B cell (primary cell): ENCODE results near the gene SCAMP3. TPM values are rescaled to one million over a fixed set of nuclear protein-coding genes. Genes with fewer than 3 reads are reported as not detected.

Experiments used
- ATAC-seq: fragments of 200-7000 bp; cut with Tn5 transposase; one replicate; pipeline ENCODE4 v1.10.0; 2021; ENCODE audit warnings: low read depth, mild to moderate bottlenecking, moderate number of reproducible peaks, moderate library complexity
- CTCF ChIA-PET: fragments of 350-600 bp; sonication (Branson Sonifier 250); formaldehyde crosslinking; loops from one replicate; lab custom pipeline; 2021; ENCODE audit warnings: antibody characterized with exemption, inconsistent platforms; lab: Charles Lee
- POLR2A ChIA-PET: fragments of 350-600 bp; sonication (Branson Sonifier 250); formaldehyde crosslinking; loops from one replicate; lab custom pipeline; 2021; ENCODE audit warnings: antibody characterized with exemption; lab: Charles Lee
- DNase-seq: peaks from one replicate; pipeline ENCODE4 v3.0.0; 2013
- H2AFZ ChIP-seq: 2 replicates; pipeline ENCODE4 v1.6.1; 2012; ENCODE audit warnings: mild to moderate bottlenecking, low read depth, low read length; ENCODE audit not compliant: insufficient read depth, poor library complexity, severe bottlenecking
- H3K27ac ChIP-seq, 2 donors: 1 replicate in 1 of 2; 2 replicates in 1 of 2; pipeline ENCODE4 v1.5.1; 2012 to 2013; ENCODE audit warnings: low read length in 2 of 2, mild to moderate bottlenecking in 2 of 2, moderate library complexity in 1 of 2
- H3K27me3 ChIP-seq, 4 experiments: fragments of 200-600 bp in 1 of 4; sonication (generic) in 1 of 4; replicated peaks in 1 of 4; 1 replicate in 2 of 4; 2 replicates in 2 of 4; pipeline versions ENCODE4 v1.6.1 to v1.7.0; 2013 to 2016; ENCODE audit warnings: low read length in 3 of 4, mild to moderate bottlenecking in 2 of 4, mixed read lengths in 1 of 4, moderate library complexity in 1 of 4; ENCODE audit not compliant: insufficient read depth in 4 of 4, control insufficient read depth in 3 of 4; ENCODE audit errors: control extremely low read depth in 1 of 4
- H3K36me3 ChIP-seq, 2 experiments: replicated peaks in 1 of 2; 1 replicate in 1 of 2; 2 replicates in 1 of 2; pipeline versions ENCODE4 v1.6.1 to v1.7.1; 2013; ENCODE audit warnings: low read length in 1 of 2; ENCODE audit not compliant: insufficient read depth in 2 of 2, control insufficient read depth in 1 of 2; ENCODE audit errors: control extremely low read depth in 1 of 2, extremely low read depth in 1 of 2
- H3K4me1 ChIP-seq, 2 donors: fragments of 200-600 bp in 1 of 2; sonication (generic) in 1 of 2; 1 replicate in 1 of 2; 2 replicates in 1 of 2; pipeline versions ENCODE4 v1.5.1 to v1.6.1; 2013 to 2017; ENCODE audit warnings: low read length in 2 of 2; ENCODE audit not compliant: control insufficient read depth in 2 of 2, insufficient read depth in 2 of 2
- H3K4me2 ChIP-seq: replicated peaks from 2 replicates; pipeline ENCODE3; 2012; ENCODE audit warnings: mild to moderate bottlenecking, low read depth, low read length; ENCODE audit not compliant: poor library complexity, severe bottlenecking
- H3K4me3 ChIP-seq, 5 experiments: fragments of 200-600 bp in 1 of 5; sonication (generic) in 1 of 5; 1 replicate in 3 of 5; 2 replicates in 2 of 5; pipeline versions ENCODE4 v1.5.1 to v1.7.0; 2011 to 2016; ENCODE audit warnings: low read length in 4 of 5, mild to moderate bottlenecking in 4 of 5, low read depth in 2 of 5, control low read depth in 1 of 5, moderate library complexity in 1 of 5; ENCODE audit not compliant: insufficient read depth in 1 of 5; ENCODE audit errors: control extremely low read depth in 1 of 5, extremely low read depth in 1 of 5
- H3K79me2 ChIP-seq: fragments of 200-600 bp; sonication (generic); one replicate; pipeline ENCODE4 v1.6.0; 2016; ENCODE audit warnings: low read length; ENCODE audit not compliant: control insufficient read depth, insufficient read depth
- H3K9ac ChIP-seq: fragments of 200-600 bp; sonication (generic); 2 replicates; pipeline ENCODE4 v1.6.1; 2017; ENCODE audit warnings: mild to moderate bottlenecking, low read length, moderate library complexity
- H3K9me3 ChIP-seq, 3 donors: one replicate each; pipeline versions ENCODE4 v1.6.1 to v1.7.1; 2013; ENCODE audit warnings: low read length in 2 of 3; ENCODE audit not compliant: control insufficient read depth in 2 of 3, insufficient read depth in 1 of 3; ENCODE audit errors: control extremely low read depth in 1 of 3
- H4K20me1 ChIP-seq: 2 replicates; pipeline ENCODE4 v1.6.0; 2012; ENCODE audit warnings: mild to moderate bottlenecking, low read length; ENCODE audit not compliant: insufficient read depth, control insufficient read depth, poor library complexity, severe bottlenecking
- H3K27ac Mint-ChIP-seq: one replicate; pipeline ENCODE4 v1.8.0; 2021; ENCODE audit warnings: mixed read lengths
- H3K27me3 Mint-ChIP-seq: one replicate; pipeline ENCODE4 v1.8.0; 2021; ENCODE audit warnings: mixed read lengths
- H3K4me1 Mint-ChIP-seq: one replicate; pipeline ENCODE4 v1.8.0; 2021; ENCODE audit warnings: mixed read lengths
- H3K4me3 Mint-ChIP-seq: one replicate; pipeline ENCODE4 v1.8.0; 2021; ENCODE audit warnings: mixed read lengths
- H3K9me3 Mint-ChIP-seq: one replicate; pipeline ENCODE4 v1.8.0; 2022; ENCODE audit warnings: mixed read lengths; ENCODE audit not compliant: insufficient read depth
- CTCF ChIP-seq: fragments of 200-600 bp; IDR thresholded peaks from one replicate; pipeline ENCODE4 v1.8.0; 2022; ENCODE audit warnings: antibody characterized with exemption, mild to moderate bottlenecking
- EZH2 ChIP-seq: IDR thresholded peaks from 2 replicates; pipeline ENCODE4 v1.6.1; 2012; ENCODE audit warnings: borderline replicate concordance, low read depth, mild to moderate bottlenecking, moderate library complexity, low read length; ENCODE audit not compliant: insufficient read depth, poor library complexity, severe bottlenecking
- WGBS: methylation state at CpG from one replicate; pipeline ENCODE4 v1.1.5; 2013; ENCODE audit warnings: missing lambda C conversion rate; ENCODE audit not compliant: insufficient coverage; 5-methylcytosine and 5-hydroxymethylcytosine counted together
- intact Hi-C: fragments of 100-400 bp; cut with micrococcal nuclease; formaldehyde crosslinking; loops from one replicate; pipeline ENCODE4 v1.10.0; 2022
- polyA minus RNA-seq: library from RNA; depleted of rRNA, polyadenylated mRNA; stranded (reverse); fragments of >200 nt; gene quantifications from 2 replicates; pipeline ENCODE4 v1.2.3, GENCODE V29; 2012
- polyA plus RNA-seq: library from polyadenylated mRNA; depleted of rRNA; stranded (reverse); fragments of >200 nt; gene quantifications from 2 replicates; pipeline ENCODE4 v1.2.3, GENCODE V29; 2012
- total RNA-seq, 2 donors: library from RNA; stranded (reverse); fragments of 120-200 nt in 1 of 2; gene quantifications; 1 replicate in 1 of 2; 2 replicates in 1 of 2; pipeline versions ENCODE4 v1.2.3 to v1.2.4, GENCODE V29; 2013 to 2022

The SCAMP3 gene
- 69.6 and 79.8 TPM in 2 replicates for total RNA-seq
- total RNA-seq (2013): 40.6 TPM
- polyA plus RNA-seq: 80.5 and 107 TPM in 2 replicates
- 34.0 and 34.3 TPM in 2 replicates for polyA minus RNA-seq

- peaks cover 14% of the 10 kb centered on the region for H4K20me1 ChIP-seq
- H3K4me2 ChIP-seq: peak within 1 kb of the TSS; percentile 87
- peak within 1 kb of the TSS; percentile 50 to 73 for H3K27ac ChIP-seq
- H3K4me1 ChIP-seq: peaks cover 14 to 25% of the 10 kb centered on the region in 2 donors
- intact Hi-C loops: loop anchor here (1.0 to 5.0 kb wide), 6 partner anchors 11 to 649 kb away; partner anchors contain the start of genes ASH1L, CLK2, HCN3 and RIT1
- H2AFZ ChIP-seq: peak within 1 kb of the TSS; percentile 79
- ATAC-seq: peak; percentile 95
- H3K9me3 ChIP-seq: no peaks in the 10 kb centered on the region
- H3K27me3 ChIP-seq: no peaks in the 10 kb centered on the region
- H3K79me2 ChIP-seq: peaks cover 19% of the 10 kb centered on the region
- Mint-ChIP-seq H3K4me3 (peak within 1 kb of the TSS; percentile 89), H3K27me3 (no peaks in the 10 kb centered on the region), H3K9me3 (no peaks in the 10 kb centered on the region), H3K4me1 (peaks cover 28% of the 10 kb centered on the region), H3K27ac (peak within 1 kb of the TSS; percentile 91)
- under 1% methylated on average over 43 of the region's 47 CpGs for WGBS
- peak; percentile 93 for DNase-seq
- CTCF ChIA-PET: interaction anchor here (1.0 to 4.3 kb wide), 9 partner anchors 11 to 61 kb away, joined by 3 to 71 read pairs (median 4); partner anchors contain the start of genes CLK2, FDPS, RUSC1 and THBS3
- H3K4me3 ChIP-seq: peak within 1 kb of the TSS; percentile 62 to 96 (median 86)
- H3K9ac ChIP-seq: peak within 1 kb of the TSS; percentile 84
- POLR2A ChIA-PET: interaction anchor here (0.6 to 2.3 kb wide), 8 partner anchors 9 to 595 kb away, joined by 3 to 18 read pairs (median 4); partner anchors contain the start of genes CLK2, FDPS, GON4L and THBS3
- peaks cover 2 to 49% of the 10 kb centered on the region in 2 experiments for H3K36me3 ChIP-seq
- TF ChIP-seq EZH2: no peak
- TF ChIP-seq CTCF: no peak
These were observed at the start of gene SCAMP3 for GRCh38 chr1:155261852-155262673. TSS of gene SCAMP3 (minus strand) at chr1:155262360. CDS start at chr1:155262151, 209 bp downstream.
